ENCODE data around the gene PDRG1. TPM values are rescaled to one million over a fixed set of nuclear protein-coding genes. Genes with fewer than 3 reads are reported as not detected.

Gene PDRG1
- total RNA-seq, 1 donor from 2014 or later: 13.0 TPM

- intact Hi-C loops (cut with micrococcal nuclease): loop anchor here (1.0 kb wide), 2 partner anchors 16 to 88 kb away; partner anchors contain the start of gene PDRG1
Observed at GRCh38 chr20:31967830-31968249, 16.0 kb upstream of the PDRG1 start, which contains the start of gene XKR7. TSS of gene XKR7 (plus strand) at chr20:31968151. CDS start at chr20:31968176, 25 bp downstream.

- intact Hi-C loops (cut with micrococcal nuclease): no loop called here
Observed at GRCh38 chr20:31966991-31967655, 15.3 kb upstream of the PDRG1 start.

GRCh38 chr20:31963889-31964288, 12.0 kb upstream of the PDRG1 start:
- intact Hi-C loops (cut with micrococcal nuclease): no loop called here

- intact Hi-C loops (cut with micrococcal nuclease): no loop called here
Observed at GRCh38 chr20:31962761-31963160, 10.9 kb upstream of the PDRG1 start.

- intact Hi-C loops (cut with micrococcal nuclease): loop anchor here (10.0 kb wide), 1 partner anchor 808 kb away; the partner anchor contains the start of gene DNMT3B
Observed at GRCh38 chr20:31956556-31957526, 5.0 kb upstream of the PDRG1 start.

- intact Hi-C loops (cut with micrococcal nuclease): loop anchor here (5.0 to 10.0 kb wide), 5 partner anchors 212 to 868 kb away; partner anchors contain the start of genes DNMT3B, PLAGL2 and POFUT1
Observed at GRCh38 chr20:31954500-31954899, 2.7 kb upstream of the PDRG1 start.

- intact Hi-C loops (cut with micrococcal nuclease): loop anchor here (5.0 to 10.0 kb wide), 5 partner anchors 211 to 869 kb away; partner anchors contain the start of genes DNMT3B, PLAGL2 and POFUT1
Observed at GRCh38 chr20:31953556-31954148, 1.8 kb upstream of the PDRG1 start.

- intact Hi-C loops (cut with micrococcal nuclease): loop anchor here (2.0 to 10.0 kb wide), 6 partner anchors 209 to 871 kb away; partner anchors contain the start of genes ASXL1, DNMT3B, PLAGL2 and POFUT1
Observed at GRCh38 chr20:31951203-31951529, 680 bp downstream of the PDRG1 start.

GRCh38 chr20:31949877-31950646, 1.8 kb downstream of the PDRG1 start:
- intact Hi-C loops (cut with micrococcal nuclease): loop anchor here (2.0 to 10.0 kb wide), 6 partner anchors 208 to 872 kb away; partner anchors contain the start of genes ASXL1, DNMT3B, PLAGL2 and POFUT1

- intact Hi-C loops (cut with micrococcal nuclease): no loop called here
Observed at GRCh38 chr20:31948008-31948407, 3.8 kb downstream of the PDRG1 start.

- intact Hi-C loops (cut with micrococcal nuclease): no loop called here
Observed at GRCh38 chr20:31945785-31946184, 6.1 kb downstream of the PDRG1 start.

GRCh38 chr20:31945319-31945718, 6.5 kb downstream of the PDRG1 start:
- intact Hi-C loops (cut with micrococcal nuclease): no loop called here

- intact Hi-C loops (cut with micrococcal nuclease): no loop called here
Observed at GRCh38 chr20:31943052-31943471, 8.8 kb downstream of the PDRG1 start.

- intact Hi-C loops (cut with micrococcal nuclease): no loop called here
Observed at GRCh38 chr20:31939661-31940060, 12.2 kb downstream of the PDRG1 start.

- intact Hi-C loops (cut with micrococcal nuclease): no loop called here
Observed at GRCh38 chr20:31937820-31938219, 14.0 kb downstream of the PDRG1 start.

GRCh38 chr20:31936420-31936819, 15.4 kb downstream of the PDRG1 start:
- intact Hi-C loops (cut with micrococcal nuclease): no loop called here

- intact Hi-C loops (cut with micrococcal nuclease): no loop called here
Observed at GRCh38 chr20:31934968-31935764, 16.7 kb downstream of the PDRG1 start.

- intact Hi-C loops (cut with micrococcal nuclease): no loop called here
Observed at GRCh38 chr20:31934491-31934890, 17.4 kb downstream of the PDRG1 start.

- intact Hi-C loops (cut with micrococcal nuclease): no loop called here
Observed at GRCh38 chr20:31933698-31934097, 18.1 kb downstream of the PDRG1 start.

GRCh38 chr20:31930779-31931178, 21.1 kb downstream of the PDRG1 start:
- intact Hi-C loops (cut with micrococcal nuclease): no loop called here

All from T-helper 1 cell treated with Interleukin-12 subunit alpha and Interleukin-12 subunit beta and Interleukin-4 antibody, amounts not matched to agents 30 ng/mL and 1 ng/mL, for 36 hours (primary cell).